H1 (cell line): Measurements from ENCODE around the gene RRAGC. TPM values are rescaled to one million over a fixed set of nuclear protein-coding genes. Genes with fewer than 3 reads are reported as not detected.

Experiments used
- BACH1 ChIP-seq: IDR thresholded peaks from 2 replicates; pipeline ENCODE4 v1.6.1; 2012; ENCODE audit warnings: low read length, improper control_type of control experiment
- CTBP2 ChIP-seq: IDR thresholded peaks from 2 replicates; pipeline ENCODE4 v1.7.0; 2011; ENCODE audit warnings: borderline replicate concordance, mild to moderate bottlenecking, moderate library complexity, mixed read lengths, low read length; ENCODE audit not compliant: insufficient read depth, insufficient read length
- EGR1 ChIP-seq: IDR thresholded peaks from 2 replicates; pipeline ENCODE4 v1.6.1; 2011; ENCODE audit warnings: low read depth, low read length, borderline replicate concordance
- EZH2 ChIP-seq: fragments of 200-600 bp; sonication (generic); IDR thresholded peaks from 2 replicates; pipeline ENCODE4 v1.7.1; 2012; ENCODE audit warnings: low read depth, mild to moderate bottlenecking, moderate library complexity, low read length, inconsistent platforms; ENCODE audit not compliant: severe bottlenecking
- GABPA ChIP-seq: IDR thresholded peaks from 2 replicates; pipeline ENCODE4 v1.6.1; 2011; ENCODE audit warnings: mild to moderate bottlenecking, low read length, moderate library complexity, borderline replicate concordance; ENCODE audit not compliant: insufficient read depth
- GTF2F1 ChIP-seq: IDR thresholded peaks from 2 replicates; pipeline ENCODE4 v1.6.1; 2012; ENCODE audit warnings: low read depth, low read length, improper control_type of control experiment, borderline replicate concordance
- KDM4A ChIP-seq: IDR thresholded peaks from one replicate; pipeline ENCODE4 v1.7.1; 2012; ENCODE audit warnings: low read depth, mild to moderate bottlenecking, moderate library complexity, low read length, inconsistent platforms; ENCODE audit not compliant: severe bottlenecking
- NRF1 ChIP-seq: IDR thresholded peaks from 2 replicates; pipeline ENCODE4 v1.6.1; 2011; ENCODE audit warnings: mild to moderate bottlenecking, low read depth, low read length, improper control_type of control experiment
- PHF8 ChIP-seq: fragments of 200-600 bp; sonication (generic); conservative IDR thresholded peaks from 2 replicates; pipeline ENCODE4 v1.7.1; 2012; ENCODE audit warnings: low read depth, mild to moderate bottlenecking, inconsistent platforms, low read length, moderate library complexity
- POLR2A ChIP-seq, 2 experiments: IDR thresholded peaks; 1 replicate in 1 of 2; 2 replicates in 1 of 2; pipeline ENCODE4 v1.6.1; 2011; ENCODE audit warnings: low read depth in 2 of 2, low read length in 2 of 2, mild to moderate bottlenecking in 2 of 2; ENCODE audit errors: control extremely low read depth in 1 of 2
- POU5F1 ChIP-seq: IDR thresholded peaks from 2 replicates; pipeline ENCODE4 v1.6.1; 2011; ENCODE audit warnings: low read depth, mild to moderate bottlenecking, low read length, moderate library complexity
- RAD21 ChIP-seq, 2 experiments: IDR thresholded peaks in 1 of 2; conservative IDR thresholded peaks in 1 of 2; 2 replicates each; pipeline ENCODE4 v1.6.1; 2011; ENCODE audit warnings: low read depth in 2 of 2, low read length in 2 of 2, improper control_type of control experiment in 1 of 2, inconsistent platforms in 1 of 2, mild to moderate bottlenecking in 1 of 2, moderate library complexity in 1 of 2
- SUZ12 ChIP-seq: fragments of 200-600 bp; sonication (generic); IDR thresholded peaks from 2 replicates; pipeline ENCODE4 v1.6.1; 2012; ENCODE audit warnings: mild to moderate bottlenecking, inconsistent platforms, low read length, moderate library complexity, mixed read lengths
- TAF1 ChIP-seq: IDR thresholded peaks from 2 replicates; pipeline ENCODE4 v1.6.1; 2011; ENCODE audit warnings: mild to moderate bottlenecking, low read depth, low read length
- TCF12 ChIP-seq: IDR thresholded peaks from 2 replicates; pipeline ENCODE4 v1.6.1; 2011; ENCODE audit warnings: low read depth, mild to moderate bottlenecking, low read length
- YY1 ChIP-seq: IDR thresholded peaks from 2 replicates; pipeline ENCODE4 v1.6.1; 2011; ENCODE audit warnings: low read depth, mild to moderate bottlenecking, low read length
- ZNF274 ChIP-seq: IDR thresholded peaks from 2 replicates; pipeline ENCODE4 v1.7.0; 2012; ENCODE audit warnings: low read length, borderline replicate concordance; ENCODE audit errors: extremely low read depth
- polyA plus RNA-seq, 7 experiments: library from polyadenylated mRNA; depleted of rRNA in 3 of 7; stranded (reverse) in 5 of 7; unstranded in 2 of 7; fragments of >200 nt in 5 of 7; fragments of 200-250 nt in 2 of 7; gene quantifications; 1 replicate in 5 of 7; 2 replicates in 1 of 7; 4 replicates in 1 of 7; pipeline versions ENCODE4 v1.2.1 to v1.2.3, GENCODE V29; 2011 to 2013; ENCODE audit warnings: missing spikeins in 2 of 7, mixed read lengths in 2 of 7
- total RNA-seq: library from RNA; stranded (reverse); fragmentation: NEBNext Ultra II Directional; extraction: Animal tissue kit (Norgen Biotek cat#: 25700); gene quantifications from 2 replicates; pipeline ENCODE4 v1.2.1, GENCODE V29; 2021
- TF ChIP-seq, protein P1 (sequence below): IDR thresholded peaks from 2 replicates; pipeline ENCODE4 v1.6.1; 2012; ENCODE audit warnings: inconsistent platforms
- TF ChIP-seq, protein P2 (sequence below): IDR thresholded peaks from 2 replicates; pipeline ENCODE4 v1.6.1; 2011; ENCODE audit warnings: low read length, improper control_type of control experiment

Gene RRAGC
- total and polyA plus RNA-seq, 2 of the 8 experiments (the other 6 are each of a cell fraction or from before 2014, with no cell fraction given), result 12.0 to 16.5 TPM

DNA sequence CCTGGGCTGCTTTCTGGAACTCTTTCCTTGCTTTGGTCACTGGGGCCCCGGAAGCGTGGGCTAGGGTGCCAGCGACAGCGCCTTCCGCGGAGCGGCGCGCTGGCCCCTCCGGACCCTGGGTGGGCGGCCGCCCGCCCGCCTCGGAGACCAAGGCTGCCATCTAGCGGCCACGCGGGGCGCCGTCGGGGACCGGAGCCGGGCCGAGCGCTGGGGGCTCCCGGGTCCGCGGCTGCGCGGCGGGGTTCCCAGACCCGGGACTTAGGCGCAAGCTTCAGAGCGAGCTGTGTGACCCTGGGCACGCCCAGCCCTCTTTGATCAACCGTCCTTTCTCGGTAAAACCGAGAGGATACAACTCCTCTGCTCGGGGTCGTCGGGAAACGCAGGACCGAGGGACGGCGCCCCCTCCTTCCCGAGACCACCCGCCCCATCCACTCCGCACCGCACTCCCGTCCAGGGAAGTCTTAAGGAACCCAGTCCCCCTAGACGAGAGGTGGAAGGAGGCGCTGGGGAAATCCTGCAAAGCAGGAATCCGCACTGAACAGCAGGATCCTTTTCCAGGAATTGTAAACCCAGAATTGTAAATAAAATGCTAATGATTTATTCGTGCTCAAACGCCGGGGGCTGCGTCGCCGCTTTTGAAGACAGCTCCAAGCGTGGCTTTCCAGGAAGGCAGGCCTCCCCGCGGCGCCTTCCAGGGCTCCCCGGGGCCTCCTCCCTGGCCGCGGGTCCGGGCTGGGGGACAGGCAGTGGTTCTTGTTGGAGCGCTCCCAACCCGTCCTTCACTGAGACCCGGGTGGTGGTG, 41.2 kb downstream of the RRAGC start (continued):
- TF ChIP-seq EGR1 (peak; percentile 64), RAD21 (IDR thresholded peaks at IDR 0.05 in 1 of 2, conservative IDR thresholded peaks at IDR 0.05 in 1 of 2; ENCODE audit: low read depth in 2 of 2, low read length in 2 of 2) (peak; percentile 72 to 94), POLR2A (IDR thresholded peaks at IDR 0.05; ENCODE audit: control extremely low read depth in 1 of 2, low read depth in 2 of 2, low read length in 2 of 2) (no peak), KDM4A (peak; percentile 93), YY1 (no peak), BACH1 (peak; percentile 36; the same call in 1 of the 2 replicates), TCF12 (no peak), PHF8 (0 out of 2 replicates have a peak, but pooled peaks have one; percentile 34), CTBP2 (no peak), POU5F1 (no peak), GTF2F1 (0 out of 2 replicates have a peak, but pooled peaks have one; percentile 20), NRF1 (no peak), GABPA (no peak), ZNF274 (no peak), SUZ12 (peak; percentile 23; the same call in 1 of the 2 replicates), EZH2 (peak; percentile 35), TAF1 (0 out of 2 replicates have a peak, but pooled peaks have one; percentile 23)
- TF ChIP-seq, protein P1, sequence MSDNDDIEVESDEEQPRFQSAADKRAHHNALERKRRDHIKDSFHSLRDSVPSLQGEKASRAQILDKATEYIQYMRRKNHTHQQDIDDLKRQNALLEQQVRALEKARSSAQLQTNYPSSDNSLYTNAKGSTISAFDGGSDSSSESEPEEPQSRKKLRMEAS, result no peak; the same call in 1 of the 2 replicates
- TF ChIP-seq, protein P2, sequence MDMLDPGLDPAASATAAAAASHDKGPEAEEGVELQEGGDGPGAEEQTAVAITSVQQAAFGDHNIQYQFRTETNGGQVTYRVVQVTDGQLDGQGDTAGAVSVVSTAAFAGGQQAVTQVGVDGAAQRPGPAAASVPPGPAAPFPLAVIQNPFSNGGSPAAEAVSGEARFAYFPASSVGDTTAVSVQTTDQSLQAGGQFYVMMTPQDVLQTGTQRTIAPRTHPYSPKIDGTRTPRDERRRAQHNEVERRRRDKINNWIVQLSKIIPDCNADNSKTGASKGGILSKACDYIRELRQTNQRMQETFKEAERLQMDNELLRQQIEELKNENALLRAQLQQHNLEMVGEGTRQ, result no peak
- TF ChIP-seq, all 59 proteins: peak for 14
